K562 (cell line): ENCODE data around the gene OXLD1. TPM values are rescaled to one million over a fixed set of nuclear protein-coding genes. Genes with fewer than 3 reads are reported as not detected.
A peak's percentile ranks its signal among the peaks of the same experiment; 100 is the strongest.

Source experiments
- ADNP ChIP-seq: fragments of 200-800 bp; sonication (Bioruptor generic); IDR thresholded peaks from 2 replicates; pipeline ENCODE4 v1.6.1; 2016; ENCODE audit warnings: missing genetic modification characterization, missing compliant biosample characterization
- BRD9 ChIP-seq: fragments of 450-650 bp; IDR thresholded peaks from 2 replicates; pipeline ENCODE4 v1.6.1; 2018; ENCODE audit warnings: low read depth; ENCODE audit not compliant: partially characterized antibody
- HMG20A ChIP-seq: fragments of 450-650 bp; formaldehyde crosslinking; conservative IDR thresholded peaks from 2 replicates; pipeline ENCODE4 v1.4.0; 2020; ENCODE audit warnings: mild to moderate bottlenecking, mixed read lengths
- HMG20B ChIP-seq: fragments of 250-450 bp; sonication (Bioruptor Pico); IDR thresholded peaks from 2 replicates; pipeline ENCODE4 v1.5.0; 2021; ENCODE audit warnings: mild to moderate bottlenecking
- LCOR ChIP-seq: sonication (generic); formaldehyde crosslinking; IDR thresholded peaks from 2 replicates; pipeline ENCODE4 v1.8.0; 2022; ENCODE audit warnings: mild to moderate bottlenecking, missing genetic modification reagents
- MCM2 ChIP-seq: fragments of 450-650 bp; IDR thresholded peaks from 2 replicates; pipeline ENCODE4 v1.6.1; 2017; ENCODE audit warnings: low read depth, mild to moderate bottlenecking
- MYBL2 ChIP-seq, 2 experiments: fragments of 450-650 bp in 1 of 2; sonication (generic) in 1 of 2; formaldehyde crosslinking in 1 of 2; IDR thresholded peaks; 2 replicates each; pipeline versions ENCODE4 v1.6.1 to v1.8.1; 2017 to 2022; ENCODE audit warnings: borderline replicate concordance in 1 of 2, inconsistent platforms in 1 of 2, low read depth in 1 of 2, mild to moderate bottlenecking in 1 of 2, missing genetic modification reagents in 1 of 2, moderate library complexity in 1 of 2
- NFE2L1 ChIP-seq: fragments of 450-650 bp; IDR thresholded peaks from 2 replicates; pipeline ENCODE4 v1.6.1; 2016; ENCODE audit warnings: missing genetic modification characterization, low read depth, mild to moderate bottlenecking, missing compliant biosample characterization, moderate library complexity, borderline replicate concordance
- POLR2G ChIP-seq: fragments of 200-400 bp; formaldehyde crosslinking; IDR thresholded peaks from 2 replicates; pipeline ENCODE4 v1.6.1; 2017; ENCODE audit warnings: low read depth, mild to moderate bottlenecking, antibody characterized with exemption, low read length, moderate library complexity
- POU5F1 ChIP-seq: fragments of 150-350 bp; IDR thresholded peaks from 2 replicates; pipeline ENCODE4 v1.6.1; 2014; ENCODE audit warnings: borderline replicate concordance, low read length, low read depth, mild to moderate bottlenecking; ENCODE audit not compliant: partially characterized antibody
- XRCC5 ChIP-seq: fragments of 200-400 bp; formaldehyde crosslinking; IDR thresholded peaks from 2 replicates; pipeline ENCODE4 v1.6.1; 2017; ENCODE audit warnings: low read depth, mild to moderate bottlenecking, low read length
- YBX1 ChIP-seq: fragments of 450-650 bp; IDR thresholded peaks from 2 replicates; pipeline ENCODE4 v1.7.1; 2016; ENCODE audit warnings: mild to moderate bottlenecking
- ZNF445 ChIP-seq: fragments of 250-450 bp; sonication (Bioruptor Pico); IDR thresholded peaks from 2 replicates; pipeline ENCODE4 v1.4.0; 2020; ENCODE audit warnings: low read depth, mild to moderate bottlenecking, moderate library complexity
- ZNF696 ChIP-seq: fragments of 250-450 bp; sonication (Bioruptor Pico); conservative IDR thresholded peaks from 2 replicates; pipeline ENCODE4 v1.4.0; 2020; ENCODE audit warnings: mild to moderate bottlenecking, moderate library complexity
- polyA plus RNA-seq, 8 experiments: library from polyadenylated mRNA; depleted of rRNA in 4 of 8; stranded (reverse) in 5 of 8; unstranded in 3 of 8; fragments of >200 nt; fragmentation: Nextera tagmentation in 2 of 8; fragmentation: Illumina TruSeq in 1 of 8; extraction: Ambion mirVana in 2 of 8; extraction: Trizol in 1 of 8; gene quantifications; 2 replicates each; pipeline versions ENCODE4 v1.2.1 to v1.2.3, GENCODE V29; 2011 to 2014; ENCODE audit warnings: inconsistent platforms in 1 of 8, missing spikeins in 1 of 8
- total RNA-seq, 7 experiments: library from RNA; depleted of rRNA in 6 of 7; stranded (reverse); fragments of >200 nt in 6 of 7; fragmentation: Illumina TruSeq in 2 of 7; extraction: Trizol in 2 of 7; gene quantifications; 2 replicates each; pipeline versions ENCODE4 v1.2.1 to v1.2.3, GENCODE V29; 2011 to 2021; ENCODE audit warnings: low replicate concordance in 1 of 7
- TF ChIP-seq, protein P1 (sequence below): fragments of 450-650 bp; conservative IDR thresholded peaks from 2 replicates; pipeline ENCODE4 v1.6.1; 2016; ENCODE audit warnings: missing genetic modification characterization, low read depth, mild to moderate bottlenecking, missing compliant biosample characterization, moderate library complexity
- TF ChIP-seq, protein P2 (sequence below): fragments of 450-650 bp; formaldehyde crosslinking; IDR thresholded peaks from 2 replicates; pipeline ENCODE4 v1.4.0; 2020; ENCODE audit warnings: mild to moderate bottlenecking, mixed read lengths
- TF ChIP-seq, protein P3 (sequence below): sonication (generic); formaldehyde crosslinking; IDR thresholded peaks from 2 replicates; pipeline ENCODE4 v1.4.0; 2020; ENCODE audit warnings: mild to moderate bottlenecking, missing genetic modification reagents
- TF ChIP-seq, protein P4 (sequence below): IDR thresholded peaks from 2 replicates; pipeline ENCODE4 v1.6.1; 2014; ENCODE audit warnings: antibody characterized with exemption
- TF ChIP-seq, protein P5 (sequence below), 2 experiments: fragments of 450-650 bp; IDR thresholded peaks; 2 replicates each; pipeline ENCODE4 v1.6.1; 2016

OXLD1 gene
- total and polyA plus RNA-seq, 9 of the 15 experiments (the other 6 are each of a cell fraction or from before 2014, with no cell fraction given) = 4.4 to 115 (median 29.3) TPM

DNA sequence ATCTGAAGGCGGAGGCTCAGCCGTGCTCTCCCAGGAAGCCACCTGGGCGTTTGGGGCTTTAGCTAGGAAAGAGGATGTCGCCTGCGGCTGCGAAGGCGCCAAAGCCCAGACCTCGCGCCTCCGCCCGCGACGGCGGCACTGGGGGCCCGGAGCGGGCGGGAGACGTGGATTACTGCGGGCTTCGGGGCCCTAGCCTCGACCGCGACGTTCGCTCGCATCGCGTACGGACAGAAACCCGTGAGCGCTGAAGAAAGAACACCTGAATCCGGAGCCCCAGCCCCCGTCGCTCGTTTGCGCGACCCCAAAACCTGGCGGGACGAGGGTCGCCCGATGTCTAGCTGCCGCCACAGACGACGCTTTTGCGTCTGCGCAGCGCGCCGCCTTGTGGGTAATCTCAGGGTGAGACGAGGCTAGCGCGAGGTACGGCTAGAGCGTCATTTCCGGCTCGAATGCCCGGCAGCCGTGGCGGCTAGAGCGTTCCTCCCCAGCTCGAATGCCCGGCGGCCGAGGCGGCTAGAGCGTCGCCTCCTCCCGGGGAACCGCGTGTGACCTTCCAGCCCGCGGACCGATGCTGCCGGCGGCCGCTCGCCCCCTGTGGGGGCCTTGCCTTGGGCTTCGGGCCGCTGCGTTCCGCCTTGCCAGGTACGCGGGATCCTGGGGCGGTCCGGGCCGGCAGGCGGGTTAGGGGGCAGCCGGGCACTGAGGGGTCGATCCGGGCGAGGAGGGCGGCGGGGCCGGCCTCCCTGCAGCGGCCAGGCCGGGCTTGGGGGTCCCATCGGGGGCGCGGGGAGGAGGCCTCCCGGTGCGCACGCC lies 36.7 kb upstream of the OXLD1 start, which contains the start of gene MRPL12 (continued):
- TF ChIP-seq POLR2G = peak; percentile 97
- TF ChIP-seq, protein P1, sequence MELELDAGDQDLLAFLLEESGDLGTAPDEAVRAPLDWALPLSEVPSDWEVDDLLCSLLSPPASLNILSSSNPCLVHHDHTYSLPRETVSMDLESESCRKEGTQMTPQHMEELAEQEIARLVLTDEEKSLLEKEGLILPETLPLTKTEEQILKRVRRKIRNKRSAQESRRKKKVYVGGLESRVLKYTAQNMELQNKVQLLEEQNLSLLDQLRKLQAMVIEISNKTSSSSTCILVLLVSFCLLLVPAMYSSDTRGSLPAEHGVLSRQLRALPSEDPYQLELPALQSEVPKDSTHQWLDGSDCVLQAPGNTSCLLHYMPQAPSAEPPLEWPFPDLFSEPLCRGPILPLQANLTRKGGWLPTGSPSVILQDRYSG (tag) = no peak
- TF ChIP-seq, protein P2, sequence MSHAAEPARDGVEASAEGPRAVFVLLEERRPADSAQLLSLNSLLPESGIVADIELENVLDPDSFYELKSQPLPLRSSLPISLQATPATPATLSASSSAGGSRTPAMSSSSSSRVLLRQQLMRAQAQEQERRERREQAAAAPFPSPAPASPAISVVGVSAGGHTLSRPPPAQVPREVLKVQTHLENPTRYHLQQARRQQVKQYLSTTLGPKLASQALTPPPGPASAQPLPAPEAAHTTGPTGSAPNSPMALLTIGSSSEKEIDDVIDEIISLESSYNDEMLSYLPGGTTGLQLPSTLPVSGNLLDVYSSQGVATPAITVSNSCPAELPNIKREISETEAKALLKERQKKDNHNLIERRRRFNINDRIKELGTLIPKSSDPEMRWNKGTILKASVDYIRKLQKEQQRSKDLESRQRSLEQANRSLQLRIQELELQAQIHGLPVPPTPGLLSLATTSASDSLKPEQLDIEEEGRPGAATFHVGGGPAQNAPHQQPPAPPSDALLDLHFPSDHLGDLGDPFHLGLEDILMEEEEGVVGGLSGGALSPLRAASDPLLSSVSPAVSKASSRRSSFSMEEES = no peak
- TF ChIP-seq YBX1 = no peak
- TF ChIP-seq NFE2L1 (tag) = no peak
- no peak for TF ChIP-seq HMG20A
- TF ChIP-seq HMG20B (CRISPR knock-in tag) = no peak
- TF ChIP-seq, protein P3, sequence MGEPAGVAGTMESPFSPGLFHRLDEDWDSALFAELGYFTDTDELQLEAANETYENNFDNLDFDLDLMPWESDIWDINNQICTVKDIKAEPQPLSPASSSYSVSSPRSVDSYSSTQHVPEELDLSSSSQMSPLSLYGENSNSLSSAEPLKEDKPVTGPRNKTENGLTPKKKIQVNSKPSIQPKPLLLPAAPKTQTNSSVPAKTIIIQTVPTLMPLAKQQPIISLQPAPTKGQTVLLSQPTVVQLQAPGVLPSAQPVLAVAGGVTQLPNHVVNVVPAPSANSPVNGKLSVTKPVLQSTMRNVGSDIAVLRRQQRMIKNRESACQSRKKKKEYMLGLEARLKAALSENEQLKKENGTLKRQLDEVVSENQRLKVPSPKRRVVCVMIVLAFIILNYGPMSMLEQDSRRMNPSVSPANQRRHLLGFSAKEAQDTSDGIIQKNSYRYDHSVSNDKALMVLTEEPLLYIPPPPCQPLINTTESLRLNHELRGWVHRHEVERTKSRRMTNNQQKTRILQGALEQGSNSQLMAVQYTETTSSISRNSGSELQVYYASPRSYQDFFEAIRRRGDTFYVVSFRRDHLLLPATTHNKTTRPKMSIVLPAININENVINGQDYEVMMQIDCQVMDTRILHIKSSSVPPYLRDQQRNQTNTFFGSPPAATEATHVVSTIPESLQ (CRISPR knock-in tag) = 0 out of 2 replicates have a peak, but pooled peaks have one; percentile 18
- no peak for TF ChIP-seq ADNP
- TF ChIP-seq, protein P4, sequence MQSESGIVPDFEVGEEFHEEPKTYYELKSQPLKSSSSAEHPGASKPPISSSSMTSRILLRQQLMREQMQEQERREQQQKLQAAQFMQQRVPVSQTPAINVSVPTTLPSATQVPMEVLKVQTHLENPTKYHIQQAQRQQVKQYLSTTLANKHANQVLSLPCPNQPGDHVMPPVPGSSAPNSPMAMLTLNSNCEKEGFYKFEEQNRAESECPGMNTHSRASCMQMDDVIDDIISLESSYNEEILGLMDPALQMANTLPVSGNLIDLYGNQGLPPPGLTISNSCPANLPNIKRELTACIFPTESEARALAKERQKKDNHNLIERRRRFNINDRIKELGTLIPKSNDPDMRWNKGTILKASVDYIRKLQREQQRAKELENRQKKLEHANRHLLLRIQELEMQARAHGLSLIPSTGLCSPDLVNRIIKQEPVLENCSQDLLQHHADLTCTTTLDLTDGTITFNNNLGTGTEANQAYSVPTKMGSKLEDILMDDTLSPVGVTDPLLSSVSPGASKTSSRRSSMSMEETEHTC = peak; percentile 50; the same call in 1 of the 2 replicates
- peak; percentile 78; the same call in 1 of the 2 replicates for TF ChIP-seq XRCC5
- TF ChIP-seq, protein P5, sequence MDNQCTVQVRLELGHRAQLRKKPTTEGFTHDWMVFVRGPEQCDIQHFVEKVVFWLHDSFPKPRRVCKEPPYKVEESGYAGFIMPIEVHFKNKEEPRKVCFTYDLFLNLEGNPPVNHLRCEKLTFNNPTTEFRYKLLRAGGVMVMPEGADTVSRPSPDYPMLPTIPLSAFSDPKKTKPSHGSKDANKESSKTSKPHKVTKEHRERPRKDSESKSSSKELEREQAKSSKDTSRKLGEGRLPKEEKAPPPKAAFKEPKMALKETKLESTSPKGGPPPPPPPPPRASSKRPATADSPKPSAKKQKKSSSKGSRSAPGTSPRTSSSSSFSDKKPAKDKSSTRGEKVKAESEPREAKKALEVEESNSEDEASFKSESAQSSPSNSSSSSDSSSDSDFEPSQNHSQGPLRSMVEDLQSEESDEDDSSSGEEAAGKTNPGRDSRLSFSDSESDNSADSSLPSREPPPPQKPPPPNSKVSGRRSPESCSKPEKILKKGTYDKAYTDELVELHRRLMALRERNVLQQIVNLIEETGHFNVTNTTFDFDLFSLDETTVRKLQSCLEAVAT (IDR thresholded peaks at IDR 0.05) = no peak
- TF ChIP-seq LCOR (CRISPR knock-in tag) = peak; percentile 74; the same call in 1 of the 2 replicates
- no peak for TF ChIP-seq MCM2
- TF ChIP-seq BRD9 = no peak
- TF ChIP-seq ZNF445 (CRISPR knock-in tag) = no peak
- no peak for TF ChIP-seq MYBL2 (IDR thresholded peaks at IDR 0.05; ENCODE audit: low read depth)
- no peak for TF ChIP-seq MYBL2 (CRISPR knock-in tag; IDR thresholded peaks at IDR 0.05; ENCODE audit: borderline replicate concordance)
- no peak for TF ChIP-seq ZNF696
- no peak for TF ChIP-seq POU5F1
